Bronchial epithelial cell (primary cell): ENCODE results near the gene TTC7B. TPM values are rescaled to one million over a fixed set of nuclear protein-coding genes. Genes with fewer than 3 reads are reported as not detected.

Experiments used
- DNase-seq: peaks from one replicate; pipeline ENCODE4 v3.0.0-alpha.2; 2010; ENCODE audit warnings: low read depth
- FAIRE-seq: peaks from 2 replicates; lab custom pipeline; 2011; peaks lifted over from hg19 to GRCh38; lab: Jason Lieb, UNC
- H3K27me3 ChIP-seq: 2 replicates; pipeline ENCODE4 v1.5.1; 2011; ENCODE audit warnings: low read length; ENCODE audit not compliant: control insufficient read depth, insufficient read depth
- H3K36me3 ChIP-seq: 2 replicates; pipeline ENCODE4 v1.5.1; 2011; ENCODE audit warnings: low read length; ENCODE audit not compliant: control insufficient read depth, insufficient read depth
- H3K4me3 ChIP-seq: 2 replicates; pipeline ENCODE4 v1.5.1; 2011; ENCODE audit warnings: mild to moderate bottlenecking, low read depth, low read length, control low read depth
- total RNA-seq: library from RNA; depleted of rRNA; stranded (reverse); fragments of >200 nt; gene quantifications from 2 replicates; pipeline ENCODE4 v1.2.1, GENCODE V29; 2014
- TF ChIP-seq, protein P1 (sequence below): IDR thresholded peaks from 2 replicates; pipeline ENCODE4 v1.5.1; 2011; ENCODE audit warnings: mild to moderate bottlenecking, moderate library complexity, low read length, control low read depth, inconsistent platforms; ENCODE audit not compliant: insufficient read depth, severe bottlenecking

Gene TTC7B
- total RNA-seq, 1 donor from 2014 or later = 2.9 TPM

DNA sequence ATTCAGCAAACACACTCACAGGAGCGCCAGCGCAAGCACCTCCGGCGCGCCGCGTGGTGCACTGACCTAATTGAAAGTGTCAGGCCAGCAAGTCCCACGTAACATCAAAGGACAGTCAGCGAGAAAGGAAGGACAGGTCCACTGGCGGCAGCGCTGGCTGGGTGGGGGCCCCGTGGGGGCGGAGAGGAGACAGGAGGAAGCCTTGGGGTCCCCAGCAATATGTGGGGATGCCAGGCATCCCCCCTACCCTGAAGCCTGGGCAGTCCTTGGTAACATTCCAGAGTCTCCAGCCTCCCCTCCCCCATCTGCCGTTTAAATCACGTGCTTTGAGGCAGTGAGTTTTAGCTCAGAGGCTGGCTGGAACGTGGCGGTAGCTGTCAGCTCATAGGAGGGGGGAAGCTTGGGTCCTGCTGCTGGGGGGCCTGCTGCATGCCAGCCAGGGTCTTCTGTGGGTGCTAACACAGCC lies 260.2 kb downstream of the TTC7B start:
- no peak for FAIRE-seq
- H3K27me3 ChIP-seq = no peaks in the 10 kb centered on the region
- TF ChIP-seq, protein P1, sequence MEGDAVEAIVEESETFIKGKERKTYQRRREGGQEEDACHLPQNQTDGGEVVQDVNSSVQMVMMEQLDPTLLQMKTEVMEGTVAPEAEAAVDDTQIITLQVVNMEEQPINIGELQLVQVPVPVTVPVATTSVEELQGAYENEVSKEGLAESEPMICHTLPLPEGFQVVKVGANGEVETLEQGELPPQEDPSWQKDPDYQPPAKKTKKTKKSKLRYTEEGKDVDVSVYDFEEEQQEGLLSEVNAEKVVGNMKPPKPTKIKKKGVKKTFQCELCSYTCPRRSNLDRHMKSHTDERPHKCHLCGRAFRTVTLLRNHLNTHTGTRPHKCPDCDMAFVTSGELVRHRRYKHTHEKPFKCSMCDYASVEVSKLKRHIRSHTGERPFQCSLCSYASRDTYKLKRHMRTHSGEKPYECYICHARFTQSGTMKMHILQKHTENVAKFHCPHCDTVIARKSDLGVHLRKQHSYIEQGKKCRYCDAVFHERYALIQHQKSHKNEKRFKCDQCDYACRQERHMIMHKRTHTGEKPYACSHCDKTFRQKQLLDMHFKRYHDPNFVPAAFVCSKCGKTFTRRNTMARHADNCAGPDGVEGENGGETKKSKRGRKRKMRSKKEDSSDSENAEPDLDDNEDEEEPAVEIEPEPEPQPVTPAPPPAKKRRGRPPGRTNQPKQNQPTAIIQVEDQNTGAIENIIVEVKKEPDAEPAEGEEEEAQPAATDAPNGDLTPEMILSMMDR = no peak

DNA sequence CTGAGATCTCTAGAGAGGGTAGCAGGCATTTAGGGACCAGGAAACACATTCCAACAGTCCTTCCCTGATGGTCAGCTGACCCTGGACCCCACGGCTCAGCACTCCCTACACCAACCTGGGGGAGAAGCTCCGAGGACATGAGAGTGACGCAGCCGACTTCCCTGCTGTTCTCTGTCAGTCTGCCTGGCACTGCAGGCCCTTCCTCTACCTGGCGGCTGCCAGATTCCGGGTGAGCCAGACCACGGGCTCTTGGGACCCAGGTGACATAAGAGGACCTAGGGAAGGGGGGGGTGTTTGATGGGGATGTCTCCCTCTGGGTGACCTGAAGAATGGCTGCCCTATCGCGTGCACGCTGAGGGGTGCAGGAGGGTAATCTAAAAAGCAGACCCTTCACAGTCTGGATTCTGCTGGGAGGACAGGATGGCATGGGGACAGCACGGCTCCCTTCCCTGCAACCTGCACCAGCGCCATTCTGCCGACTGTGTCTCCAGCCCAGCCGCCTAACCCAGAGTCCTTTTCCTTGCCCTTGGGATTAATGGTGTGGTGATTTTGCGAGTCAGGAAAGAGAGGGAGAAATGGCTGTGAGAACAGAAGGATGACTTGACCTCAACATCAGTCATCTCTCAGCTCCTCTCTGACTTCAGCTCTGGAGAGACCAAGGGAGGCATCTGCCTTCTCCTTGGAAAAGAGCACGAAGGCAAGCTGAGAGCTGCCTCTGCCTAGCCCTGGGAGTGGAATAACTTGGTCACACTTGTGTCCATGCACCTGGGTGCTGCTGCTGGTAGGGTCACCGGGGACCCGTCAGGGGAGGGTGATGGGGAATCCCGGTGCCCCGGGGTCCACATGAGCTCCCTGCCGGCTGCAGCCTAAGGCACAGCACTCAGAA lies 260.9 kb downstream of the TTC7B start:
- no peak for DNase-seq
- no peak for FAIRE-seq
- Histone ChIP-seq H3K4me3 (no peak overlapping the region), H3K27me3 (no peaks in the 10 kb centered on the region), H3K36me3 (no peaks in the 10 kb centered on the region)
- TF ChIP-seq, protein P1 = no peak

More for the DNA sequence above, 260.2 kb downstream of the TTC7B start:
- no peak for DNase-seq
- Histone ChIP-seq H3K4me3 (no peak overlapping the region), H3K36me3 (no peaks in the 10 kb centered on the region)

DNA sequence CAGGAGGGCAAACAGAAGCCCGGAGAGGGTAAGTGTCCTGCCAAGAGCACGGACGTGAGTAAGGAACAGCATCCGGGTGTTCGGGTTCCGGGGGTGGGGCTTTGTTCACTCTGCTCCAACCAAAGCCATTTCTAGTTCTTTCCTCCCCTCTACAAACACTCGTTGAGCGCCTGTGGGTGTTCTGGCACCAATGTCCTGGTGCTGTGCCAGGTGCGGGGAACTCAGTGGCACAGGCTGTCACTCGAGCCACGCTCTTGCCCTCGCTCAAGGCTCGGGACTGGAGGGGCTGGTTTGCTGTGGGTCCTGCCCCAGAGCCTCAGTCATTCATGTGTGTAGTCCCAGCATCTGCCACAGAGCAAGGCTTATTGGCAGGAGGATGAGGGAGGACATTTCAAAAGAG lies 261.9 kb downstream of the TTC7B start:
- Histone ChIP-seq H3K4me3 (no peak overlapping the region), H3K27me3 (no peaks in the 10 kb centered on the region), H3K36me3 (no peaks in the 10 kb centered on the region)
- FAIRE-seq = no peak
- TF ChIP-seq, protein P1 = no peak
- DNase-seq = peak; percentile 28

DNA sequence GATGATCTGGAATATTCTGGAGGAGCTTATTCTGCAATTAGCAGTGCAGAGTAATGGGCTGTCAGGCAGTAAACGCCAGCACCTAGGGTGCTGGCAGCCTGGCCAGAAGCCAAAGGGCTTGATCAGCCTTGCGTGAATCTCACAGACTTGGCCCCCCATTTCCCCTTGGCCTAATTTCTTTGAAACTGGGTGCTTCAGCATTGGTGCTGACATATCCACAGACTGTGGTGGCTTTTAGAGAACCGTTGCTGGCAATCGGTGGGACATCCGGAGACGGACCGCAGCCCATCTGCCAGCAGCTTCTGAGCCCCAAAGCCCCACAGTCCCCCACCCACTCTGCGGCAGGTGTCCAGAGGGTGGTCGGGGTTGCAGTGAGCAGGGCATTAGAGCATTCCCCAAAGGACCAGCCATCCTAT lies 262.3 kb downstream of the TTC7B start:
- H3K4me3 ChIP-seq = no peak overlapping the region
- H3K36me3 ChIP-seq = no peaks in the 10 kb centered on the region
- DNase-seq = no peak
- no peaks in the 10 kb centered on the region for H3K27me3 ChIP-seq
- FAIRE-seq = no peak
- TF ChIP-seq, protein P1 = no peak

DNA sequence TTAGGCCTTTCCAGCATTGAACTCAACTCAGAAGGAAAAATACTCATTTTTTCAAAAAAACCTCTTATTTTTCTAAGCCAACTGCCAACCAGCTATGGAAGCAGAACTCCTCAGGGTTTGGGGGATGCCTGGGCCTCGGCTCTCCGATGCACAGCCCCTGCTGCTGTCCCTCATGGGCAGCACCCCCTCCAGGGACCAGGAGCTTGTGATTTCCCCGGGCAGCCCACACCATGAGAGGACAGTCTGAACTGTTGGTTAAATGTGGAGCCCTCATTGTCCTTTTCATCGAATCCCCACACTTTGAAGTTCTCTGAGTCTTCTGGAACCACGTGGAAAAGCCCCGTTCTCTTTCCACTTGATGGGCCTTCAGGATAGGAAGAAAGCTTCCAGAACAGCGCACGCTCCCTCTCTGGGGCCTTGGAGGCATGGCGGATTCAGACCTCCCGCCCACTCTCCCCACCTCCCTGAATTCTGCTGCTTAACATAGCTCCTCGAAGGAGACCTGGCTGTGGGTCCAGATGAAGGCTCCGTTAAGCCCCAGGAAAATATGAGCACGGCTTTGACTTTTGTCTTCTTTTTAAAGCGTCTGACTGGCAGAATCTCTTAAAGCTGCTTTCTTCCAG lies 262.8 kb downstream of the TTC7B start:
- FAIRE-seq (no peak), DNase-seq (no peak)
- H3K36me3 ChIP-seq = no peaks in the 10 kb centered on the region
- TF ChIP-seq, protein P1 = no peak
- no peaks in the 10 kb centered on the region for H3K27me3 ChIP-seq
- no peak overlapping the region for H3K4me3 ChIP-seq
